ENCODE measurements around the gene KIF13A.
A peak's percentile ranks its signal among the peaks of the same experiment; 100 is the strongest.

KIF13A gene

DNA sequence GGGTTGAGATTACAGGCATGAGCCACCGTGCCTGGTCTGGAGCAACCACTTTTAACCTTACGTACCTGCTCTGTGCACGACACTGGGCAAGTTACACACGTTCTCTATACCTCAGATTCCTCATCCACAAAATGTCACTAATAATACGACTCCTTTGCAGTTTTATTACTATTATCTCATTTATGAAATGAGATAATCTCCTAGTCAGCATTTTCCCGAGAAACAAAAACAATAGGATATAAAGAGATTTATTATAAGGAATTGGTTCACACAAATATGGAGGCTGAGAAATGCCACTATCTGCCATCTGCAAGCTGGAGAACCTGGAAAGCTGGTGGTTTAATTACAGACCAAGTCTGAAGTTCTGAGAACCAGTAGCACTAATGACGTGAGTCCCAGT lies 12.0 kb upstream of the KIF13A start:
- ChIA-PET POLR2A (ENCODE audit: low non-redundant PET) (no interaction called here), CTCF (no interaction called here)
- no peak overlapping the region for H3K27ac ChIP-seq
- TF ChIP-seq CTCF (conservative IDR thresholded peaks at IDR 0.05; ENCODE audit: low read depth): no peak
- DNase-seq (ENCODE audit: low spot score): no peak

DNA sequence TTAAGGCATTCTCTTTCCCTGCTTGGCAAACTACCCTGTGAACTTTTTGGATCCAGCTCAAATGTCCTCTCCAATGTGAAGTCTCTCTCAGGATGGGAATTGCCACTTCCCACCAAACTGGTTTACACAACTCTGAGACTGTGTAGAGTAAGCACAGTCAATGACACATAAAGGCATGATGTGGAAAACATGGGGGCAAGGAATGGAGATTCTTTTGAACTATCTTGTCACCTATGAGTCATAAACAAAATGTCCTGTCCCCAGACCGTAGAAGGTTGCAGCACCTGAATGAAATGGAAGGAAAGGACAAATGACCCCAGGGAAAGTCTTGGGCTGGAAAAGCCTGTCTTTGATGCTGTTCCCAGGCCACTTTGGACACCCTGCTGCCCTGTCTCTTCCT lies 11.0 kb upstream of the KIF13A start:
- H3K27ac ChIP-seq: no peak overlapping the region
- DNase-seq (ENCODE audit: low spot score): no peak
- CTCF ChIA-PET: no interaction called here
- POLR2A ChIA-PET (ENCODE audit: low non-redundant PET): no interaction called here
- no peak for TF ChIP-seq CTCF (conservative IDR thresholded peaks at IDR 0.05; ENCODE audit: low read depth)

- no peak for TF ChIP-seq CTCF (conservative IDR thresholded peaks at IDR 0.05; ENCODE audit: low read depth)
- ChIA-PET CTCF (no interaction called here), POLR2A (ENCODE audit: low non-redundant PET) (no interaction called here)
- no peak for DNase-seq (ENCODE audit: low spot score)
- no peak overlapping the region for H3K27ac ChIP-seq
These were observed 10.6 kb upstream of the KIF13A start for GRCh38 chr6:17998003-17998402.

GRCh38 chr6:17995414-17995813 lies 8.0 kb upstream of the KIF13A start:
- DNase-seq (ENCODE audit: low spot score): no peak
- POLR2A ChIA-PET (ENCODE audit: low non-redundant PET): no interaction called here
- CTCF ChIA-PET: no interaction called here
- TF ChIP-seq CTCF (conservative IDR thresholded peaks at IDR 0.05; ENCODE audit: low read depth): no peak
- H3K27ac ChIP-seq: no peak overlapping the region

DNA sequence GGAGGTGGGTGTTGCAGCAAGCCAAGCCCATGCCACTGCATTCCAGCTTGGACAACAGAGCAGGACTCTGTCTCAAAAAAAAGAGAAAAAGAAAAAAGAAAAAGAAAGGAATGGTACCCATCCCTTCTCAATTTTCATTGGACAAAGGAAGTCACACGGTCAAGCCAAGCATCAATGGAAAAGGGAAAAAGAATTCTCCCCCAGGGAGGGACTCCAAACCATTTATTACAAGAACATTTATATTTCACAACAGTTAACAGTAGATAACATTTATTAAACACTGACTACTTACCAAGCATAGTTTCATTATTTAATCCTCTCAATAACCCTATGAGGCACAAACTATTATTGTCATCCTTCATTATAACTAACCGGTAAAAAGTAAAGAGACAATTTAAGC lies 6.6 kb upstream of the KIF13A start:
- POLR2A ChIA-PET (ENCODE audit: low non-redundant PET): no interaction called here
- CTCF ChIA-PET: interaction anchor here (0.6 kb wide), 1 partner anchor 694 kb away, joined by 3 read pairs; no protein-coding TSS in a partner anchor
- H3K27ac ChIP-seq: peak overlapping the region; percentile 93
- no peak for DNase-seq (ENCODE audit: low spot score)
- no peak for TF ChIP-seq CTCF (conservative IDR thresholded peaks at IDR 0.05; ENCODE audit: low read depth)

- DNase-seq (ENCODE audit: low spot score): no peak
- CTCF ChIA-PET: no interaction called here
- TF ChIP-seq CTCF (conservative IDR thresholded peaks at IDR 0.05; ENCODE audit: low read depth): no peak
- POLR2A ChIA-PET (ENCODE audit: low non-redundant PET): interaction anchor here (0.6 kb wide), 1 partner anchor 170 kb away, joined by 3 read pairs; no protein-coding TSS in a partner anchor
- peak overlapping the region; percentile 97 for H3K27ac ChIP-seq
These were observed 1.0 kb upstream of the KIF13A start for GRCh38 chr6:17988422-17988944.

Measured in RWPE1 (cell line).